ENCODE measurements around the gene VSTM4.

GRCh38 chr10:49162063-49162462 is 46.7 kb upstream of the VSTM4 start:
- no peak for TF ChIP-seq CTCF (IDR thresholded peaks at IDR 0.05; ENCODE audit: low read depth, low read length, poor library complexity, severe bottlenecking)
- no peak for TF ChIP-seq EZH2phosphoT487 (IDR thresholded peaks at IDR 0.05; ENCODE audit: borderline replicate concordance, low read length)

All from DOHH2 (cell line).